ENCODE data around the gene MRPL55. TPM values are rescaled to one million over a fixed set of nuclear protein-coding genes. Genes with fewer than 3 reads are reported as not detected.

Gene MRPL55
- total RNA-seq, 1 experiment from 2014 or later: 60.4 TPM

DNA sequence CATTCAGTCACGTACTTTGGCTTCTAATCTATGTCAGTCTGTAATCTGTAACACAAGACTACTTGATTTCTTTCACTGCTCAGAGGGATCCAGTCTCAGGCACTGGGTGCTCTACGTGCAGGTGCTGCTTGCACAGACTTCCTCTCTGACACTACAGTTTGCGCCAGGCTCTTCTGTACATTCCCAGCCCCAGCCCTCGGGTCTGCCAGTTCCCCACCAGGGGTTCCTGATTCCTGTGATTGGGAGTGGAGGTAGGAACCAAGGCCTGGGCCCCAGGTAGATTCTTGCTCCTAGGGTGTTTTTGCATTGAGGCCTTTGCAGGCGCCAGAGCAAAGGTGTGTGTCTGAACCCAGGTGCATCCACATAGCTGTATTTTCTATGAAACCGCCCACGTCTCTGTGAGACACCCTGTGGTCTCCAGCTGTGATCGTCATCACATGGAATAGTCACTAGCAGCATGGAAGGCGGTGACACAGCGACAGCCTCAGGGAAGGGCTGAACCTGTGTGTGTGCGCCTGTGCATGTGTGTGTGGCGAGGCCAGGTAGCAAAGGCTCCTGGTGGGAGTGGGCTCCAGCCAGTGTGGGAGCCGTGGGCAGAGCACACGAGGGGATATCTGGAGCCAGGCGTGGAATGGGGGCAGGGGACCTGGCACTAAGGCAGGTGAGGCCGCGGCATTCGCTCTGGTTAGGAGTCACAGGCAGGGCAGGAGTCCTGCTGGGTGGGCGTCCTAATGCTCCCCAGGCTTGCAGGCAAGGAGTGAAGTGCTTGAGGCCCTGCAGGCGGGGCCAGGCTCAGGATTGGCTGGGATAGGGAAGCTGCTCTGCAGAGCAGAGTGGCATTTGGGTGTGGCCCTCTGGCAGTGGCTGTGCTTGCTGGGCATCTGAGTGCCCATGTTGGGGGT, 45.8 kb upstream of the MRPL55 start:
- BruUV-seq (replicated peaks): no TSS peak
- Histone ChIP-seq H3K36me3 (ENCODE audit: insufficient read depth, low read length, poor library complexity, severe bottlenecking) (no peaks in the 10 kb centered on the region), H3K27ac (ENCODE audit: low read depth, low read length, poor library complexity, severe bottlenecking) (no peak overlapping the region), H3K4me1 (ENCODE audit: insufficient read depth, low read length, poor library complexity, severe bottlenecking) (no peaks in the 10 kb centered on the region), H3K27me3 (replicated peaks; ENCODE audit: insufficient read depth, low read depth, low read length, poor library complexity) (peaks cover 24% of the 10 kb centered on the region), H3K9me3 (ENCODE audit: low read depth, low read length, poor library complexity, severe bottlenecking) (no peaks in the 10 kb centered on the region), H3K4me3 (ENCODE audit: low read depth, low read length, poor library complexity, severe bottlenecking) (no peak overlapping the region)
- POLR2A ChIA-PET (ENCODE audit: low non-redundant PET): no interaction called here
- CTCF ChIA-PET: no interaction called here
- TF ChIP-seq, protein P1, sequence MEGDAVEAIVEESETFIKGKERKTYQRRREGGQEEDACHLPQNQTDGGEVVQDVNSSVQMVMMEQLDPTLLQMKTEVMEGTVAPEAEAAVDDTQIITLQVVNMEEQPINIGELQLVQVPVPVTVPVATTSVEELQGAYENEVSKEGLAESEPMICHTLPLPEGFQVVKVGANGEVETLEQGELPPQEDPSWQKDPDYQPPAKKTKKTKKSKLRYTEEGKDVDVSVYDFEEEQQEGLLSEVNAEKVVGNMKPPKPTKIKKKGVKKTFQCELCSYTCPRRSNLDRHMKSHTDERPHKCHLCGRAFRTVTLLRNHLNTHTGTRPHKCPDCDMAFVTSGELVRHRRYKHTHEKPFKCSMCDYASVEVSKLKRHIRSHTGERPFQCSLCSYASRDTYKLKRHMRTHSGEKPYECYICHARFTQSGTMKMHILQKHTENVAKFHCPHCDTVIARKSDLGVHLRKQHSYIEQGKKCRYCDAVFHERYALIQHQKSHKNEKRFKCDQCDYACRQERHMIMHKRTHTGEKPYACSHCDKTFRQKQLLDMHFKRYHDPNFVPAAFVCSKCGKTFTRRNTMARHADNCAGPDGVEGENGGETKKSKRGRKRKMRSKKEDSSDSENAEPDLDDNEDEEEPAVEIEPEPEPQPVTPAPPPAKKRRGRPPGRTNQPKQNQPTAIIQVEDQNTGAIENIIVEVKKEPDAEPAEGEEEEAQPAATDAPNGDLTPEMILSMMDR (conservative IDR thresholded peaks at IDR 0.05; ENCODE audit: low read depth, low read length): no peak
- TF ChIP-seq EZH2 (IDR thresholded peaks at IDR 0.05; ENCODE audit: borderline replicate concordance, low read depth, low read length, poor library complexity, severe bottlenecking): no peak
- intact Hi-C loops (cut with micrococcal nuclease; ENCODE audit: unreplicated experiment): no loop called here
- no peak for DNase-seq (ENCODE audit: low spot score)

DNA sequence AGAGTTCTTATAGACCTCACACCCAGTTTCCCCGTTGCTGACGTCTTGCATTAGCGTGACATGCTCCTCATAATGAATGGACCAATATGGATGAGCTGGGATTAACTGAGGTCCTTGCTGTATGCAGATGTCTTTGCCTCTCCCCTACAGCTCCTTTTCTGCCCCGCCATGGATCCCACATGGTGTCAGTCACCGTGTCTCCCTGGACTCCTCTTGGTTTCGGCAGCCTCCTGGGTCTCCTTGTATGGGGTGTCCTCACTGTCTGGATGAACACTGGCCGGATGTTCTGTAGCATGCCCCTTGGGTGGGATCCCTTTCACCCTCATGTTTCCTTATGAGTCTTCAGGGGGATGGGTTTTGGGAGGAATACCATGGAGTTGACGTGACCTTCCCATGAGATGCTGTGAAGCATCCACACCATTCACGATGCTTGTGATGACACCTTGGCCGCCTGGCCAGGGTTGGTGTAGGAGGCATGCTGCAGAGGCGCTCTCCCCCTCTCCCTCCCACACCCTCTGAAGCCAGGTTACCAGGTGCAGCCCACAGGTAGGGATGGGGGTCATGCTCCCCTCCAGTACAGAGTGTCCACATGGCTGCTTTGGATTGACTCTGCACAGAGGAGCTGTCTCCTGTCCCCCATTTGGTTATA, 45.0 kb upstream of the MRPL55 start:
- Histone ChIP-seq H3K36me3 (ENCODE audit: insufficient read depth, low read length, poor library complexity, severe bottlenecking) (no peaks in the 10 kb centered on the region), H3K4me1 (ENCODE audit: insufficient read depth, low read length, poor library complexity, severe bottlenecking) (no peaks in the 10 kb centered on the region), H3K4me3 (ENCODE audit: low read depth, low read length, poor library complexity, severe bottlenecking) (no peak overlapping the region), H3K27me3 (replicated peaks; ENCODE audit: insufficient read depth, low read depth, low read length, poor library complexity) (peaks cover 17% of the 10 kb centered on the region), H3K27ac (ENCODE audit: low read depth, low read length, poor library complexity, severe bottlenecking) (no peak overlapping the region), H3K9me3 (ENCODE audit: low read depth, low read length, poor library complexity, severe bottlenecking) (no peaks in the 10 kb centered on the region)
- ChIA-PET CTCF (no interaction called here), POLR2A (ENCODE audit: low non-redundant PET) (no interaction called here)
- intact Hi-C loops (cut with micrococcal nuclease; ENCODE audit: unreplicated experiment): no loop called here
- TF ChIP-seq, protein P1 (conservative IDR thresholded peaks at IDR 0.05; ENCODE audit: low read depth, low read length): no peak
- no peak for TF ChIP-seq EZH2 (IDR thresholded peaks at IDR 0.05; ENCODE audit: borderline replicate concordance, low read depth, low read length, poor library complexity, severe bottlenecking)
- BruUV-seq (replicated peaks): no TSS peak
- DNase-seq (ENCODE audit: low spot score): no peak

DNA sequence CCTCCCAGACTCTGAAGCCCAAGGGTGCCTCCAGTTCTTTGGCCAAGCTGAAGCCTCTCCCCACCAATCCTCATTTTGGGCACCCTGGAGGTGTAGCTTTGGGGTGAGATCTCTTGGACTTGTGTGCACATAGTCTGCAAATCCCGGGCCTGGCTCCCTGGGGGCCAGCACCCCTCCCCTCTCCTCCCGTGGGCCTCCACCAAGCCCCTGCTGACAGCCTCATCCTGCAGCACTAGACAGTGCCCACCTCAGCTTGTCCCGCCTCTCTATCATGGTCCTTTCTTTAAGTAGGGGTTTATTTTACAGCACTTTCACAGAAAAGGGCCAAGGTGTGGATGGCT, 43.8 kb upstream of the MRPL55 start:
- DNase-seq (ENCODE audit: low spot score): no peak
- no peaks in the 10 kb centered on the region for H3K36me3 ChIP-seq (ENCODE audit: insufficient read depth, low read length, poor library complexity, severe bottlenecking)
- intact Hi-C loops (cut with micrococcal nuclease; ENCODE audit: unreplicated experiment): no loop called here
- H3K27me3 ChIP-seq (replicated peaks; ENCODE audit: insufficient read depth, low read depth, low read length, poor library complexity): peaks cover 6% of the 10 kb centered on the region
- BruUV-seq (replicated peaks): no TSS peak
- TF ChIP-seq EZH2 (IDR thresholded peaks at IDR 0.05; ENCODE audit: borderline replicate concordance, low read depth, low read length, poor library complexity, severe bottlenecking): no peak
- TF ChIP-seq, protein P1 (conservative IDR thresholded peaks at IDR 0.05; ENCODE audit: low read depth, low read length): no peak
- no peaks in the 10 kb centered on the region for H3K4me1 ChIP-seq (ENCODE audit: insufficient read depth, low read length, poor library complexity, severe bottlenecking)
- H3K27ac ChIP-seq (ENCODE audit: low read depth, low read length, poor library complexity, severe bottlenecking): no peak overlapping the region
- ChIA-PET POLR2A (ENCODE audit: low non-redundant PET) (no interaction called here), CTCF (no interaction called here)
- H3K9me3 ChIP-seq (ENCODE audit: low read depth, low read length, poor library complexity, severe bottlenecking): no peaks in the 10 kb centered on the region
- no peak overlapping the region for H3K4me3 ChIP-seq (ENCODE audit: low read depth, low read length, poor library complexity, severe bottlenecking)

Measured in A673 (cell line).